Lower leg skin (tissue), 3 donors: ENCODE measurements around the gene IKZF1.

Experiments used
- CTCF ChIP-seq, 3 donors: fragments of 450-650 bp; IDR thresholded peaks; one replicate each; pipeline ENCODE4 v1.5.1; 2016; ENCODE audit warnings: antibody characterized with exemption in 3 of 3, mild to moderate bottlenecking in 3 of 3, moderate library complexity in 2 of 3
- POLR2A ChIP-seq, 2 donors: fragments of 450-650 bp; IDR thresholded peaks; one replicate each; pipeline ENCODE4 v1.6.1; 2016 to 2017; ENCODE audit warnings: antibody characterized with exemption in 2 of 2, mild to moderate bottlenecking in 1 of 2, moderate library complexity in 1 of 2

- no peak for TF ChIP-seq CTCF (IDR thresholded peaks at IDR 0.05)
- TF ChIP-seq POLR2A (IDR thresholded peaks at IDR 0.05), result no peak
These were observed 17.1 kb downstream of the IKZF1 start for GRCh38 chr7:50321487-50322067.
